H1 (cell line): ENCODE measurements around the gene ABI1. TPM values are rescaled to one million over a fixed set of nuclear protein-coding genes. Genes with fewer than 3 reads are reported as not detected.

Experiments used
- polyA plus RNA-seq, 7 experiments: library from polyadenylated mRNA; depleted of rRNA in 3 of 7; stranded (reverse) in 5 of 7; unstranded in 2 of 7; fragments of >200 nt in 5 of 7; fragments of 200-250 nt in 2 of 7; gene quantifications; 1 replicate in 5 of 7; 2 replicates in 1 of 7; 4 replicates in 1 of 7; pipeline versions ENCODE4 v1.2.1 to v1.2.3, GENCODE V29; 2011 to 2013; ENCODE audit warnings: missing spikeins in 2 of 7, mixed read lengths in 2 of 7
- total RNA-seq: library from RNA; stranded (reverse); fragmentation: NEBNext Ultra II Directional; extraction: Animal tissue kit (Norgen Biotek cat#: 25700); gene quantifications from 2 replicates; pipeline ENCODE4 v1.2.1, GENCODE V29; 2021
- TF ChIP-seq, protein P1 (sequence below): fragments of 300-600 bp; sonication (generic); IDR thresholded peaks from 2 replicates; pipeline ENCODE4 v1.7.1; 2012; ENCODE audit warnings: low read length, moderate library complexity, mild to moderate bottlenecking, inconsistent platforms; ENCODE audit not compliant: insufficient replicate concordance

ABI1 gene
- total and polyA plus RNA-seq, 2 of the 8 experiments (the other 6 are each of a cell fraction or from before 2014, with no cell fraction given) = 35.4 to 37.0 TPM

DNA sequence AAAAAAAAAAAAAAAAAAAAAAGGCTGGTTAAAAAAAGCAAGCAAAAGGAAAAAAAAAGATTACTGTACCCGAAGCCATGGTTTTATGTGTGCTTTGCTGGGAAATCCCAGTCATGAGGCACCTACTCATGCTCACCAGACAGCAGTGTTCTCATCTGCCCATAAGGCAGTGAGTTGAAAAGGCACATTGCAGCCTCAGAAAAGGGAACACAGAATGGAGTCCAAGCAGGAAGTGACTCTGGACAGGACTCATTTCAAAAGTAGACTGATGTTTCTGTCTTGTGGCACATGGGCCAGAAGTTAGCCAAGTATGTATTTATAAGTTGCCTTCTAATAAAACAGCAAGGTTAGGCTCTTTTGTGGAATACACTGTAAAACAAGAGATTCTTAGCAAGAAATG is 123.0 kb downstream of the ABI1 start (continued):
- TF ChIP-seq, protein P1, sequence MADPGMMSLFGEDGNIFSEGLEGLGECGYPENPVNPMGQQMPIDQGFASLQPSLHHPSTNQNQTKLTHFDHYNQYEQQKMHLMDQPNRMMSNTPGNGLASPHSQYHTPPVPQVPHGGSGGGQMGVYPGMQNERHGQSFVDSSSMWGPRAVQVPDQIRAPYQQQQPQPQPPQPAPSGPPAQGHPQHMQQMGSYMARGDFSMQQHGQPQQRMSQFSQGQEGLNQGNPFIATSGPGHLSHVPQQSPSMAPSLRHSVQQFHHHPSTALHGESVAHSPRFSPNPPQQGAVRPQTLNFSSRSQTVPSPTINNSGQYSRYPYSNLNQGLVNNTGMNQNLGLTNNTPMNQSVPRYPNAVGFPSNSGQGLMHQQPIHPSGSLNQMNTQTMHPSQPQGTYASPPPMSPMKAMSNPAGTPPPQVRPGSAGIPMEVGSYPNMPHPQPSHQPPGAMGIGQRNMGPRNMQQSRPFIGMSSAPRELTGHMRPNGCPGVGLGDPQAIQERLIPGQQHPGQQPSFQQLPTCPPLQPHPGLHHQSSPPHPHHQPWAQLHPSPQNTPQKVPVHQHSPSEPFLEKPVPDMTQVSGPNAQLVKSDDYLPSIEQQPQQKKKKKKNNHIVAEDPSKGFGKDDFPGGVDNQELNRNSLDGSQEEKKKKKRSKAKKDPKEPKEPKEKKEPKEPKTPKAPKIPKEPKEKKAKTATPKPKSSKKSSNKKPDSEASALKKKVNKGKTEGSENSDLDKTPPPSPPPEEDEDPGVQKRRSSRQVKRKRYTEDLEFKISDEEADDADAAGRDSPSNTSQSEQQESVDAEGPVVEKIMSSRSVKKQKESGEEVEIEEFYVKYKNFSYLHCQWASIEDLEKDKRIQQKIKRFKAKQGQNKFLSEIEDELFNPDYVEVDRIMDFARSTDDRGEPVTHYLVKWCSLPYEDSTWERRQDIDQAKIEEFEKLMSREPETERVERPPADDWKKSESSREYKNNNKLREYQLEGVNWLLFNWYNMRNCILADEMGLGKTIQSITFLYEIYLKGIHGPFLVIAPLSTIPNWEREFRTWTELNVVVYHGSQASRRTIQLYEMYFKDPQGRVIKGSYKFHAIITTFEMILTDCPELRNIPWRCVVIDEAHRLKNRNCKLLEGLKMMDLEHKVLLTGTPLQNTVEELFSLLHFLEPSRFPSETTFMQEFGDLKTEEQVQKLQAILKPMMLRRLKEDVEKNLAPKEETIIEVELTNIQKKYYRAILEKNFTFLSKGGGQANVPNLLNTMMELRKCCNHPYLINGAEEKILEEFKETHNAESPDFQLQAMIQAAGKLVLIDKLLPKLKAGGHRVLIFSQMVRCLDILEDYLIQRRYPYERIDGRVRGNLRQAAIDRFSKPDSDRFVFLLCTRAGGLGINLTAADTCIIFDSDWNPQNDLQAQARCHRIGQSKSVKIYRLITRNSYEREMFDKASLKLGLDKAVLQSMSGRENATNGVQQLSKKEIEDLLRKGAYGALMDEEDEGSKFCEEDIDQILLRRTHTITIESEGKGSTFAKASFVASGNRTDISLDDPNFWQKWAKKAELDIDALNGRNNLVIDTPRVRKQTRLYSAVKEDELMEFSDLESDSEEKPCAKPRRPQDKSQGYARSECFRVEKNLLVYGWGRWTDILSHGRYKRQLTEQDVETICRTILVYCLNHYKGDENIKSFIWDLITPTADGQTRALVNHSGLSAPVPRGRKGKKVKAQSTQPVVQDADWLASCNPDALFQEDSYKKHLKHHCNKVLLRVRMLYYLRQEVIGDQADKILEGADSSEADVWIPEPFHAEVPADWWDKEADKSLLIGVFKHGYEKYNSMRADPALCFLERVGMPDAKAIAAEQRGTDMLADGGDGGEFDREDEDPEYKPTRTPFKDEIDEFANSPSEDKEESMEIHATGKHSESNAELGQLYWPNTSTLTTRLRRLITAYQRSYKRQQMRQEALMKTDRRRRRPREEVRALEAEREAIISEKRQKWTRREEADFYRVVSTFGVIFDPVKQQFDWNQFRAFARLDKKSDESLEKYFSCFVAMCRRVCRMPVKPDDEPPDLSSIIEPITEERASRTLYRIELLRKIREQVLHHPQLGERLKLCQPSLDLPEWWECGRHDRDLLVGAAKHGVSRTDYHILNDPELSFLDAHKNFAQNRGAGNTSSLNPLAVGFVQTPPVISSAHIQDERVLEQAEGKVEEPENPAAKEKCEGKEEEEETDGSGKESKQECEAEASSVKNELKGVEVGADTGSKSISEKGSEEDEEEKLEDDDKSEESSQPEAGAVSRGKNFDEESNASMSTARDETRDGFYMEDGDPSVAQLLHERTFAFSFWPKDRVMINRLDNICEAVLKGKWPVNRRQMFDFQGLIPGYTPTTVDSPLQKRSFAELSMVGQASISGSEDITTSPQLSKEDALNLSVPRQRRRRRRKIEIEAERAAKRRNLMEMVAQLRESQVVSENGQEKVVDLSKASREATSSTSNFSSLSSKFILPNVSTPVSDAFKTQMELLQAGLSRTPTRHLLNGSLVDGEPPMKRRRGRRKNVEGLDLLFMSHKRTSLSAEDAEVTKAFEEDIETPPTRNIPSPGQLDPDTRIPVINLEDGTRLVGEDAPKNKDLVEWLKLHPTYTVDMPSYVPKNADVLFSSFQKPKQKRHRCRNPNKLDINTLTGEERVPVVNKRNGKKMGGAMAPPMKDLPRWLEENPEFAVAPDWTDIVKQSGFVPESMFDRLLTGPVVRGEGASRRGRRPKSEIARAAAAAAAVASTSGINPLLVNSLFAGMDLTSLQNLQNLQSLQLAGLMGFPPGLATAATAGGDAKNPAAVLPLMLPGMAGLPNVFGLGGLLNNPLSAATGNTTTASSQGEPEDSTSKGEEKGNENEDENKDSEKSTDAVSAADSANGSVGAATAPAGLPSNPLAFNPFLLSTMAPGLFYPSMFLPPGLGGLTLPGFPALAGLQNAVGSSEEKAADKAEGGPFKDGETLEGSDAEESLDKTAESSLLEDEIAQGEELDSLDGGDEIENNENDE = no peak
